Adipose tissue (tissue), 3 donors: ENCODE data around the gene NRIP3. TPM values are rescaled to one million over a fixed set of nuclear protein-coding genes. Genes with fewer than 3 reads are reported as not detected.
"Not testable (repeated sequence)": the region's sequence is repeated elsewhere in the genome, so short reads cannot be mapped to it uniquely, and the experiment has no call there.

Experiments
- H3K27ac ChIP-seq: one replicate; pipeline ENCODE4 v1.5.1; 2013; ENCODE audit warnings: low read depth, low read length
- WGBS, 3 donors: extraction: QIAGEN DNeasy Blood & Tissue Kit; methylation state at CpG; one replicate each; pipeline ENCODE4 v1.1.7; 2013; 5-methylcytosine and 5-hydroxymethylcytosine counted together
- polyA plus RNA-seq, 3 donors: library from polyadenylated mRNA; stranded (reverse); fragments of 200-250 nt; gene quantifications; one replicate each; pipeline ENCODE4 v1.2.3, GENCODE V29; 2013
- donor health status: healthy with polysubstance abuse.
- donor health status: Bipolar disorder and iron deficiency.
- donor health status: healthy.

The NRIP3 gene
- polyA plus RNA-seq, 3 donors, result 0.16 to 0.61 (median 0.34) TPM

DNA sequence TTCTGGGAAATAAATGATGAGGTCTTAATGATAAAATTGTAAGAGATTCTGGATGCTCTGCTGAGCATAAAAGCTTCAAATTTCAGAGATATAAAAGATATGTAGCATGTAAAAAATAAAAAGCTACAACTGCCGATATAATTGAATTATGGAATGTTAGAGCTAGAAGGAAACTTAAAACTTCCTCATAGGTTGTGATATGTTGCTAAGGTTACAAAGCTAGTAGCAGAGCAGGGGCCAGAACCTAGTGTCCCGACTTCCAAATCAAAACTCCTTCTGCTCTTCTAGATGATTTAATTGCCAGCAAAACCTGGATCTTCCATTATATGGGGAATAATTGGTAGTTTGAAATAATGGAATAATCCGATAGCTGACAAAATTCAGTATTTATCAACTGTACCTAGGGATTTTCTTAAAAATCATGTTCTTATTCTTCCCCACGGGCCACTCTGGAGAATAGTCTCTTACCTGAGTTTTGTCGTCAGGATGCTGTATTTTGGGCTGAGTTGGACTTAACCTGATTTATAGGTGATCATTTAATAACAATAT lies 61.2 kb downstream of the NRIP3 start, which contains the start of gene ASCL3:
TSS of gene ASCL3 (minus strand) at position 499 of the 549 bp plus-strand sequence. CDS start 4,855 bp downstream, outside the sequence.
- 71 to 80% (median 72%) methylated on average over 5 of the region's 5 CpGs for WGBS, 3 donors
- no peak within 1 kb of the TSS for H3K27ac ChIP-seq

DNA sequence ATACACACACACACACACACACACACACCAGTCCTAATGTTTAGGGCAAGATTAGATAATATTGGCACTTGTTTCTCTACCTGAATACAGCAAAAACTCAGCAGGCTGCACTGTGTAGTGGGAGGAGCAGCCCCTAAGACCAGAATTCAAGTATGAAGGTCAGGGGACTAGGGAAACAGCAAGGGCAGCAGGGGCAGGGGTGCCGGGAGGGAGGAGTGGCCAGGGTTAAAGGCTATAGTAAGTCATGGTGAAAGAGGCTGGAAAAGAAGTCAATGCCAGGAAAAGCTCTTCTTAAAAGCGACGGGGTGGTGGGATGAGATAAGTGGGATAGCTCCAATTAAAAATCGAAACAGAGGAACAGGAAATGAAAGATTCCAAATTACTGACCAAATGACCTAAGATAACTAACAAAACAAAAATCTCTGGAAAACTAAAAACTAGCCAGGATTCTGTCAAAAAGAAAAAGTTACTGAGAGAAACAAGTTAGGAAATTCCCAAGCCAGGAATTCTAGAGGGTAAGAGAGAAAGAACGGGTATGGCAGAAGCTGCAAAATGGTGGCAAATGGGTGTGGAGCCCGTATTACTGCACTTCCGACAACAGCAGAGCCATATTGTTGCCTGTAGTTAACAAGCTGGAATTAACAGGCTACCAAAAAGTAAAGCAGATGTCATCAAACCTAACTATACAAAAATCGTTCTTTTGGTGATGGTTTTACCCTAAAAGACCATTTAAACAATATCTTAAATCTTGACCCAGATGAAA lies 62.3 kb downstream of the NRIP3 start:
- no peak overlapping the region for H3K27ac ChIP-seq
- 52 to 69% (median 57%) methylated on average over 8 of the region's 8 CpGs for WGBS, 3 donors

DNA sequence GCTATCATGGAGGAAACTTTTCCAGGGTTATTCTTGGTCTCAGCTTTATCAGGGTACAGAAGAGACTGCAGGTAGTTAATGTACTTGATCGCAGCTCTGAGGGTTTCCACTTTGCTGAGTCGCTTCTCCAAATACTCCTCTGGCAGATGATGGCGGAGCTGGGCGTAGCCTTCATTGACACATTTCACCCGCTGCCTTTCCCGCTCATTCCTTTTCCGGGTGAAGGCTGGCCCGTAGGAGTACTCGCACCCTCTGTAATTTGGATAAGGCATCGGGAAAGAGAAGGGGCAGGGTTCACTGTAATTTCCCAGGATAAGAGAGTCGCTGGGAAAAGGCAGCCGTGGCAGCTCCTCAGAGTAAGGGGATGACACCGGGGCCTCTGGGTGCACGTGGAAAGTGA lies 66.1 kb downstream of the NRIP3 start:
- 86 to 89% (median 86%) methylated on average over 14 of the region's 14 CpGs for WGBS, 3 donors
- no peak overlapping the region for H3K27ac ChIP-seq

DNA sequence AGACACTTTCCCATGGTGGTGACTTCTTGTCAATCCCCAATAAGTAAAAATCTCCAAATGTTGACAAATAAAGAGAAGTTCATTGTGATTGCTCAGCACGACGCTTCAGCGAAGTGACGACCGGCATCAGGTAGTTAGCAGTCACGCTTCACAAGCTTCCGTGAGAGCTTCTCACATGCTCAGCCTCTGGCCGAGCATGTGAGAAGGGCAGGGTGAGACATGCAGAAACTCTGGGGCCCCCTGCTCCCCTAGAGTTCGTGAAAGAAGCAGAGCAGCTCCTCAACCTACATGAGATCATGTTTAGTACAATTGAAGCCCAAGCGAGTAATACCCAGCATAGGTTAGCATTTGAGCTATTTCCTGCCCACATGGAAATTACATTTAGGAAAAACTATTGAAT lies 66.6 kb downstream of the NRIP3 start:
- 89 to 92% (median 92%) methylated on average over 10 of the region's 10 CpGs for WGBS, 3 donors
- H3K27ac ChIP-seq, result no peak overlapping the region

DNA sequence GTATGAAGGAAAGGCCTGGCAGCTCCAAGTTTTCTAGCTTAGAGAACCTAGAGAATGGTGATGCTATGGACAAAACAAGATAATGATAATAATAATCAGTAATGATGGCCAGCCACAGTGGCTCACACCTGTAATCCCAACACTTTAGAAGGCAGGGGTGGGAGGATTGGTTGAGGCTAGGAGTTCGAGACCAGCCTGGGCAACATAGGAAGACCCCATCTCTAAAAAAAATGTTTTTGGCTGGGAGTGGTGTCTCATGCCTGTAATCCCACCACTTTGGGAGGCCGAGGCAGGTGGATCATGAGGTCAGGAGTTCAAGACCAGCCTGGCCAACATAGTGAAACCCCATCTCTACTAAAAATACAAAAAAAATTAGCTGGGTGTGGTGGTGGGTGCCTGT lies 68.0 kb downstream of the NRIP3 start:
- H3K27ac ChIP-seq, result not testable (repeated sequence)
- 88 to 98% (median 96%) methylated on average over 2 of the region's 2 CpGs for WGBS, 3 donors

DNA sequence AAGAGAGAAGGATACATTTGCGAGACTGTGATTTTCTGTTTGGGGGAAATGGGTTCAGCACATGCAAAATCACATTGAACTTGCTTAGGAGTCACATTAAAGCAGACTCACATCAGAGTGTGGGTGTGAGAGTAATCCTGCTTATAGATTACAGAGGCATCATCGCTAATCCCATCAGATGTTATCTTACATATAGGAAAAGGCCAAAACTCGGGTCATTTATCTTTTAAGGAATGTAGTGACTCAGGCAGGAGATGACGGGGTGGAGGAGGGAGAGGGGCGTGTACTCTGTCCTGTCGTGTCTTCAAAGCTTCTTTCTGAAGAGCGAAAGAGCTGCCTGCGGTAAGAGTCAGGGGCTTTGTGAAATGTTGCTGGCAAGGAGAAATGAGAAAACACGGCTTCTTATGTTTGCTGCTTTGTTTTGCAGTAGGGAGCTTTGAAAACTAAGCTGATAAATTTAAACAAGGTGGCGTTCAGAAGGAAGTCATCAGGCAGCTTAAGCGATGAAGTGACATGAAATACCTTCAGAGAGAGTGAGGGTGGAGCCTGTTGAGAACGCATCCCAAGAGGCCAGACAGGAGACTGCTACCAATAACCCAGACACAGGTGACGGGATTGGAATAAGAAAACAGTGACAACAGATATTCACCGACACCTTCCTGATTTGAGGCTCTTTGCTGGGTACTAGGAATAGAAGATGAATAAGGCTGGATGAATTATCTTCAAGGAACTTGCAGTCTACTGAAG lies 68.9 kb downstream of the NRIP3 start:
- 58 to 62% (median 61%) methylated on average over 14 of the region's 14 CpGs for WGBS, 3 donors
- no peak overlapping the region for H3K27ac ChIP-seq

DNA sequence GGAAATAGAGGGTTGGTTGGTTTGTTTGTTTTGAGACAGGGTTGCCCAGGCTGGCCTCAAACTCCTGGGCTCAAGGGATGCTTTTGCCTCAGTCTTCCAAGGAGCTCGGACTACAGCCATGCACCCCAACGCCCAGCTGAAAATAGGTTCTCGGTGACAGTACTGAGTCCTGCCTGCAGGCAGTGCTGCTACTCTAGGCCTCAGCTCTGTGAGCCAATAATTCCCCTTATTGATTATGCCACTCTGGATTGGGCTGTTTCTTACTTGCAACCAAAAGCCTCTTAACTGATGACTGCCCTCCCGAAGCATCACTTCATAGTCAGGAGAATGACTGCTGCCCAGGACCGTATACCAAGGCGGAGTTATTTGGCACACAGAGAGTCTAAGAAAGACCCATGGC lies 69.9 kb downstream of the NRIP3 start:
- WGBS, 3 donors, result 92 to 94% (median 92%) methylated on average over 6 of the region's 6 CpGs
- H3K27ac ChIP-seq, result no peak overlapping the region

DNA sequence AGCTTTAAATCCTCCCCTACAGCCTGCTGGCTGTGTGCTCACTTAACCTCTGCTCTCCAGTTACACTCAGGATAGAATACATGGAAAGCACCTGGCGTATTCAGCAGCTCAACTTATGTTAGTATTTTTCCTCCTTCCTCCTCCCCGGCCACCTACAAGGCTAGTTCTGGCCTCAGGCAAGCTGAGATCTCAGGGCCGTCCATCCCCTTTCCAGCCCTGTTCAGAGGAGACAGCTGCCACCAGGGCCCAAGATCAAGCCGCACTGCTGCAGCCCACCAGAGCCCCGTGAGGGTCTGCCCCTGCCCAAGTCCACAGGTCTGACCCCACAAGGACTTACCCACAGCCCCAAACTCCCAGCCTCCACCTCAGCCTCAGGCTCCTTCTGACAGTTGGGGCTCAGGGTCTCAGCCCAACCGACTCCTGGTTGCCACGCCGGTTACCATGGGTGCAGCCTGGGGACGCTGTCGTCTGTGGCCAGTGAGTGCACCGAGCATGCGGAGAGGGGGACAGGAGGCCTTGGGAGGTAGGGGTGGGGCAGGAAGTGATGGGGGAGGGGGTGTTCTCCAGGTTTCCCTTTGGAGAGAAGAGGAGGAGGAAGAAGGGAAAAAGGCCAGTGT lies 71.1 kb downstream of the NRIP3 start, which contains the start of gene C11orf16:
TSS of gene C11orf16 (minus strand) at position 384 of the 617 bp plus-strand sequence. CDS start 639 bp downstream, outside the sequence.
- no peak within 1 kb of the TSS for H3K27ac ChIP-seq
- 71 to 84% (median 82%) methylated on average over 12 of the region's 12 CpGs for WGBS, 3 donors

Other genes starting within 250 kb of the NRIP3 start
- 10 to 100 TPM in 2 of 3 donors, 1 to 10 TPM in 1; 9.5 to 33.3 (median 11.8) TPM for gene AKIP1, start 92.8 kb downstream of the NRIP3 start, polyA plus RNA-seq
- gene C11orf16, start 71.1 kb downstream of the NRIP3 start, polyA plus RNA-seq, result not detected
- under 1 TPM in 1 of 3 donors, not detected in 2; 0.48 TPM for gene ASCL3, start 61.0 kb downstream of the NRIP3 start, polyA plus RNA-seq
- gene TMEM9B, start 39.6 kb downstream of the NRIP3 start, polyA plus RNA-seq, result 10 to 100 TPM; 25.2 to 32.0 (median 28.2) TPM
- gene SCUBE2, start 87.6 kb upstream of the NRIP3 start, polyA plus RNA-seq, result 10 to 100 TPM; 10.0 to 72.2 (median 11.0) TPM